IPS DF 4.7 (cell line): ENCODE data around the gene ADAM15.

Experiments used
- DNase-seq: peaks from one replicate; pipeline ENCODE4 v3.0.0-alpha.2; 2013; ENCODE audit warnings: low spot score; ENCODE audit errors: extremely low read depth

ADAM15 gene

GRCh38 chr1:155030243-155030795 lies 20.8 kb upstream of the ADAM15 start:
- DNase-seq, result no peak

- DNase-seq, result no peak
Measured at GRCh38 chr1:155030899-155031298, 20.2 kb upstream of the ADAM15 start.

GRCh38 chr1:155032886-155033285 lies 18.2 kb upstream of the ADAM15 start:
- no peak for DNase-seq

- no peak for DNase-seq
Measured at GRCh38 chr1:155033524-155033923, 17.6 kb upstream of the ADAM15 start, which contains the start of the genes DCST1 and DCST2. Gene DCST1 (plus strand): TSS chr1:155033824. CDS start chr1:155034037, 213 bp downstream. Gene DCST2 (minus strand): TSS chr1:155033781. CDS start chr1:155033701, 80 bp downstream.

- no peak for DNase-seq
Measured at GRCh38 chr1:155034318-155035208, 16.6 kb upstream of the ADAM15 start.

GRCh38 chr1:155035936-155036335 lies 15.2 kb upstream of the ADAM15 start:
- no peak for DNase-seq

GRCh38 chr1:155037043-155037442 lies 14.1 kb upstream of the ADAM15 start:
- no peak for DNase-seq

- DNase-seq, result no peak
Measured at GRCh38 chr1:155037851-155038441, 13.2 kb upstream of the ADAM15 start.

GRCh38 chr1:155038602-155039307 lies 12.4 kb upstream of the ADAM15 start:
- no peak for DNase-seq

- DNase-seq, result no peak
Measured at GRCh38 chr1:155039308-155039669, 11.8 kb upstream of the ADAM15 start.

GRCh38 chr1:155040358-155041093 lies 10.6 kb upstream of the ADAM15 start:
- no peak for DNase-seq

GRCh38 chr1:155042789-155043188 lies 8.3 kb upstream of the ADAM15 start:
- no peak for DNase-seq

- DNase-seq, result no peak
Measured at GRCh38 chr1:155043301-155043702, 7.8 kb upstream of the ADAM15 start.

GRCh38 chr1:155043793-155044192 lies 7.3 kb upstream of the ADAM15 start:
- DNase-seq, result no peak

- DNase-seq, result no peak
Measured at GRCh38 chr1:155044365-155044764, 6.8 kb upstream of the ADAM15 start.

GRCh38 chr1:155044812-155045657 lies 6.1 kb upstream of the ADAM15 start:
- DNase-seq, result no peak

GRCh38 chr1:155048449-155049334 lies 2.4 kb upstream of the ADAM15 start:
- DNase-seq, result no peak

- DNase-seq, result no peak
Measured at GRCh38 chr1:155049651-155050559, 1.2 kb upstream of the ADAM15 start.
